ENCODE results near the gene HRH3. TPM values are rescaled to one million over a fixed set of nuclear protein-coding genes. Genes with fewer than 3 reads are reported as not detected.

HRH3 gene
- total RNA-seq, 2 donors from 2014 or later, result not detected

- DNase-seq (no peak), ATAC-seq (no peak)
- intact Hi-C loops (cut with DNase I, micrococcal nuclease), result no loop called here
Measured at GRCh38 chr20:62168890-62169435, 51.1 kb downstream of the HRH3 start.

DNA sequence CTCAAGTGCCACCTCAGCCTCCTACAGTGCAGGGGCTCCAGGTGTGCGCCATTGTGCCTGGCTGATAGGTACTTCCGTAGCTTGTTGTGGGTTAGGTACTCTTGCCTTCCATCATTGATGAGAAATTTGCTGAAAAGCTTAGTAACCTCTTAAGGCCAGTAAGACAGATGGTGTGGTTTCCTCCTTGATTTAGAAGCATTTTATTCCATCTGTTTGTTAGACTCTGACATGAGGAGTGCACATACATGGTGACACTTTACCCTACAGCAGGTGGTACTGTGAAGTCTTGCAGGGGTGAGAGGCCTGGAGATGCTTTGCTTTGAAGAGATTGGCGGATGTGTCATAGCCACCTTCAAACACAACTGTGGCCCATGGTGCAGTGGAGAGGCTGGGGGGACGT is 52.0 kb downstream of the HRH3 start:
- intact Hi-C loops (cut with DNase I, micrococcal nuclease), result no loop called here
- ATAC-seq (no peak), DNase-seq (no peak)

DNA sequence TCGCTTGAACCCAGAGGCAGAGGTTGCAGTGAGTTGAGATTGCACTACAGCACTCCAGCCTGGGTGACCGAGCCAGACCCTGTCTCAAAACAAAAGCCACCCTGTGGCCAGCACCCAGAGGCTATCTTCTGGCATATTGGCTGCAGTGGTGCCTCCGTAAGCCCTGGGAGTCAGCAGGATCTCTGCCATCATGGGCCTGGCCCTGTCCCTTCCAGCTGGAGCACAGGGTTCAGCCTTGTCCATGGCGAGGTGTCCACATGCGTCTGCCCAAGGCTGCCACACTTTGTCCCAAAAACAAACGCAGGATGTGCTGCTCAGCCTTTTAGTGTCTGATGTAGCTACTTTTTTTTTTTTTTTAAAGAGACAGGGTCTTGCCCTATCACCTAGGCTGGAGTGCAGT is 52.6 kb downstream of the HRH3 start:
- DNase-seq (no peak), ATAC-seq (no peak)
- intact Hi-C loops (cut with DNase I, micrococcal nuclease), result no loop called here

DNA sequence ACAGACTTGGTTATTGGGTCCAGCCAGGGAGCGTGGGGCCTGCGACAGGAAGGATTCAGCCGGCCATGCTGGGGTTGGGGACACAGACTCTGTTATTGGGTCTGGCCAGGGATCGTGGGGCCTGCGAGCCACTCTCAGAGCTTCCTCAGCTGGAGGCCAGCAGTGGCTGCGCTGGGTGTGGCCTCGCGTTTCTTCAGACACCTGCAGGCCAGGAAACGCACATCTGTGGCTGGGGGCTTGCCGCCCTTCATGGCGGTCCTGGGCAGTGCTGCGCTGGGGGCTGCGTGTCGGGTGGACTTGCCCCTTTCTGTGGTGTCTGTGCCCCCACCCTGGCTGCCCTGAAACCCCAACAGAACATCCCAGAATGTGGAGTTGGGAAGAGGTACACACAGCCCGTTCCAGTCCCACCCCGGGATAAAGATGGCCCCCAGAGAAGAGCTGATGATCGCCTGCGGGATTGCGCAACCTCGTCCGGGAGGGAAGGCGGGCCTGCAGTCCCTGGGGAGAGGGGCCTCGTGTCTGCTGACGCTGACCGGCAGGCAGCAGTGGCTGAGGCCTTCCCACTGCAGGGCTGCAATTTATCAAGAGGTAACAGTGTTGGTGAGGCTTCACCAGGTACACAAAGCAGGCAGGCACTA is 54.2 kb downstream of the HRH3 start:
- ATAC-seq, result no peak
- intact Hi-C loops (cut with DNase I, micrococcal nuclease), result no loop called here
- DNase-seq, result no peak

Other genes with a start within 250 kb of the HRH3 start
- gene TAF4, start 154.4 kb downstream of the HRH3 start, total RNA-seq, result 10 to 100 TPM; 22.1 to 28.2 TPM
- 10 to 100 TPM; 33.0 to 36.3 TPM for gene LSM14B, start 97.8 kb downstream of the HRH3 start, total RNA-seq
- 100 to 1,000 TPM; 148 to 178 TPM for gene PSMA7, start 76.9 kb downstream of the HRH3 start, total RNA-seq
- gene SS18L1, start 76.5 kb downstream of the HRH3 start, total RNA-seq, result 10 to 100 TPM; 11.3 to 17.2 TPM
- 10 to 100 TPM; 26.3 to 34.3 TPM for gene MTG2, start 37.2 kb downstream of the HRH3 start, total RNA-seq
- 10 to 100 TPM; 91.6 to 99.5 TPM for gene OSBPL2, start 18.2 kb upstream of the HRH3 start, total RNA-seq
- 10 to 100 TPM; 67.2 to 73.1 TPM for gene ADRM1, start 82.7 kb upstream of the HRH3 start, total RNA-seq
- 10 to 100 TPM; 18.2 to 45.8 TPM for gene LAMA5, start 147.0 kb upstream of the HRH3 start, total RNA-seq
- 1,000 to 10,000 TPM; 1,150 to 1,291 TPM for gene RPS21, start 166.8 kb upstream of the HRH3 start, total RNA-seq
- gene CABLES2, start 187.0 kb upstream of the HRH3 start, total RNA-seq, result 1 to 10 TPM; 7.8 to 9.5 TPM
- gene RBBP8NL, start 207.3 kb upstream of the HRH3 start, total RNA-seq, result 1 to 10 TPM; 4.8 to 6.7 TPM